ENCODE results near the gene ELK3. TPM values are rescaled to one million over a fixed set of nuclear protein-coding genes. Genes with fewer than 3 reads are reported as not detected.

ELK3 gene
- total RNA-seq, 2 donors from 2014 or later, result 15.1 to 16.3 TPM

GRCh38 chr12:96199464-96199863, 5.3 kb downstream of the ELK3 start:
- H3K4me3 ChIP-seq, result no peak overlapping the region
- H3K36me3 ChIP-seq, result no peaks in the 10 kb centered on the region
- no peaks in the 10 kb centered on the region for H3K9me3 ChIP-seq
- no peak for DNase-seq (ENCODE audit: low spot score)
- H3K27me3 ChIP-seq, result no peaks in the 10 kb centered on the region
- no peak for TF ChIP-seq CTCF (IDR thresholded peaks at IDR 0.05)
- H3K27ac ChIP-seq, result peak overlapping the region in 1 of 2 donors; percentile 9
- peaks cover 0 to 35% of the 10 kb centered on the region in 2 donors for H3K4me1 ChIP-seq

GRCh38 chr12:96201272-96202227, 7.4 kb downstream of the ELK3 start:
- Histone ChIP-seq H3K27ac (no peak overlapping the region), H3K4me3 (no peak overlapping the region), H3K9me3 (no peaks in the 10 kb centered on the region), H3K36me3 (no peaks in the 10 kb centered on the region), H3K4me1 (peaks cover 0 to 26% of the 10 kb centered on the region in 2 donors), H3K27me3 (no peaks in the 10 kb centered on the region)
- no peak for TF ChIP-seq CTCF (IDR thresholded peaks at IDR 0.05)
- DNase-seq (ENCODE audit: low spot score), result no peak

GRCh38 chr12:96204381-96204780, 10.2 kb downstream of the ELK3 start:
- no peak for TF ChIP-seq CTCF (IDR thresholded peaks at IDR 0.05)
- no peak for DNase-seq (ENCODE audit: low spot score)
- Histone ChIP-seq H3K36me3 (no peaks in the 10 kb centered on the region), H3K27me3 (no peaks in the 10 kb centered on the region), H3K9me3 (no peaks in the 10 kb centered on the region), H3K4me3 (no peak overlapping the region), H3K4me1 (peaks cover 0 to 14% of the 10 kb centered on the region in 2 donors), H3K27ac (no peak overlapping the region)

GRCh38 chr12:96205908-96206307, 11.7 kb downstream of the ELK3 start:
- Histone ChIP-seq H3K27ac (no peak overlapping the region), H3K36me3 (no peaks in the 10 kb centered on the region), H3K27me3 (no peaks in the 10 kb centered on the region), H3K9me3 (no peaks in the 10 kb centered on the region), H3K4me1 (peaks cover 0 to 14% of the 10 kb centered on the region in 2 donors), H3K4me3 (no peak overlapping the region)
- DNase-seq (ENCODE audit: low spot score), result no peak
- TF ChIP-seq CTCF (IDR thresholded peaks at IDR 0.05), result no peak

GRCh38 chr12:96206936-96207662, 12.9 kb downstream of the ELK3 start:
- DNase-seq (ENCODE audit: low spot score), result no peak
- Histone ChIP-seq H3K9me3 (no peaks in the 10 kb centered on the region), H3K27ac (no peak overlapping the region), H3K27me3 (no peaks in the 10 kb centered on the region), H3K4me3 (no peak overlapping the region), H3K4me1 (peaks cover 0 to 18% of the 10 kb centered on the region in 2 donors), H3K36me3 (no peaks in the 10 kb centered on the region)
- TF ChIP-seq CTCF (IDR thresholded peaks at IDR 0.05), result no peak

Data from right atrium auricular region (tissue), 2 donors.